HG02840 (cell line): Measurements from ENCODE around the gene ARF3.

Source experiments
- ATAC-seq: cut with Tn5 transposase; IDR thresholded peaks from one replicate; pipeline ENCODE4 v1.9.1; 2021; ENCODE audit warnings: mild to moderate bottlenecking, moderate library complexity, moderate number of reproducible peaks; ENCODE audit not compliant: unreplicated experiment, low FRiP score

The ARF3 gene

DNA sequence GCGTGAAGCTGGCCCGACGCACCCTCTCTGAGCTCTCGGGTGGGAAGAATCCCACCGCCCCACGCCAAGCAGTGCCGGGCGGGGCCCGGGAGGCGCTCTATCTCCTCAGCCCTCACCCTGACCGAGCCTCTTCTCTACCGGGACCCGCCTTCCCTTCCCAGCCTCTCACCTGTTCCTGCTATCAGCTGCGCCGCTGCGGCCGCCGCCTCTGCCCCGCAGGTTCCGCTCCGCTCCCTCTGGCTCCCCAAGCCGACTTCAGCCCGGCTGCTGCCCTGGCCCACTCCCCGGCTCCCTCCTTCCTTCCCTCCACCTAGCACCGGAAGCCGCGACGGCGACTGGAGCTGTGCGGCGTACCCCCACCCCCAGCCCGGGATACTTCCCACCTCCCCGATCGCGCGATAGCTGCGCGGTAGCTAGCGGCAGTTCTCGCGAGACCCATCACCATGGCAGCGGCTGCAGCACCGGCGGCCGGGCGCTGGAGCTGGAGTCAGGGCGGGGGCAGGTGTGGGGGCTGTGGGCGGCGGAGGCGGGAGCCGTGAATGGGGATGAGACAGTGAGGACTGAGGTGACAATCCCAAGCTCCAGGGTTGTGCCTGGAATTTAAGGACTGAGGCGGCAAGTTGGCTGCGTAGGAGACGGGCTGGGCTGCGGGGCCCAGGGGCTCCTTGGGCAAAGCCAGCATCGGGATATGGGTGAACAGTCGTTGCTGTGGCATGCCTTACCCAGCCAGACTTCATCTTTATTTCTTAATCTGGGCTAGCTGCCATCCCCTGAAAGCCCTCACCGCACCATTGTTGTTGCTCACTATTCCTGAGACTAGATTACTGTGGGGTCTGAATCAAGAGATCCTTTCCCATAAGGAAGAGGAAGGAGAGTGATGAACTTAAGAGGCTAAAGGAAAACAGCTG is at the start of gene ARF3:
ARF3 (minus strand) TSS at position 347 of the 908 bp plus-strand sequence. CDS start 16,392 bp downstream, outside the sequence.
- peak; percentile 70 for ATAC-seq

DNA sequence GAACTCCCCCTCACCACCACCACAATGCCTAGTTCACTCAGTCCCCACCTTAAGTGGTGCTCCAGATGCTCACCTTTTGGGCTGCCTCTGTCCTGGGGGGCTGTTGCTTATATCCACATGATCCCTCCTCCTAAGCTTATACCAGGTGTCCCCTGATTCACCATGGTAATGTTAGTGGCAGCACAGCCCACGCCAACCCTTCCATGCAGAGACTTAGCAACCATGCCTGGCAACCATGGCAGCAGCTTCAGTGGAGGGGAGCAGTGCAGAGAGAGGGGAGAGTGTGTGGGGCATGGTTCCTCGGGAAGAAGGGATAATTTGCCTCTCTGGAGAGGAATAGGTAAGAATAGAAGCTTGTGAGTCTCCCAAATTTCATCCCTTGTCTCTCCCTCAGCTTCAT is 43.1 kb upstream of the ARF3 start:
- no peak for ATAC-seq

DNA sequence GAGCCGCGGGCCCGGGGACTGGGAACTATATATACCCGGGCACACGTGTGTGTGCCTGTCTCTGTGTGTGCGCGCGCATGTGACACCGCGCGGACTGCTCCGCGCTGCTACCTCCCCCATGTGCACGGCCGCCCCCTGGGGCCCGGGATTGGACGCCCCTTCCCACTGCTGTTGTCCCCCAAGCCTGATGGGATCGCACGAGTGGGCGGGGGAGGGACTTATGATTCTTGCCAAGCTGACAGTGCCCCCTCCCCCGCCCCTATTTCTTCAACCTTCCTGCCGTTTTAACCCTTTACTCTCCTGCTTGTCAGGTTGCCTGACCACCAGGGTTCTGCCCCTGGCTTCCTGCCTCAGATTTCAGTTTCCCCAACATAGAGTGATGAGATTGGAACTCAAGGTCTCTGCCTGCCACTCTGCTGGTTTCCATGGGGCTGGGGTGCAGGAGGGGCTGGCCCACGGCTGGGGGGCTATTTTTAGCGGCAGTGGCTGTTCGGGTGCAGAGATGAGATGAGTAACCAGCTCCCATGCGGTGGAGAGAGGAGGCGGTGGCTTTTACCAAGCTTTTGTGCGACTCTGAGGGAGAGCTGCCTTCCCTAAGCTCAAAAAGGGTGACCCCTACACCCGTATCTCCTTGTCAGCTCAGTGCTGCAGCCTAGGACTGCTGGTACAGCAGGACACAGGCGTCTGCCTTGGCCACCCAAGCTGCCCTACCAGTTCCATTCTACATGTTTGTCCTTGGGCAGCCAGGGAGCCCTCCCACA is 42.3 kb upstream of the ARF3 start, which contains the start of gene DDN:
DDN (minus strand) TSS at position 5 of the 761 bp plus-strand sequence. CDS start 88 bp downstream, outside the sequence.
- ATAC-seq = no peak

DNA sequence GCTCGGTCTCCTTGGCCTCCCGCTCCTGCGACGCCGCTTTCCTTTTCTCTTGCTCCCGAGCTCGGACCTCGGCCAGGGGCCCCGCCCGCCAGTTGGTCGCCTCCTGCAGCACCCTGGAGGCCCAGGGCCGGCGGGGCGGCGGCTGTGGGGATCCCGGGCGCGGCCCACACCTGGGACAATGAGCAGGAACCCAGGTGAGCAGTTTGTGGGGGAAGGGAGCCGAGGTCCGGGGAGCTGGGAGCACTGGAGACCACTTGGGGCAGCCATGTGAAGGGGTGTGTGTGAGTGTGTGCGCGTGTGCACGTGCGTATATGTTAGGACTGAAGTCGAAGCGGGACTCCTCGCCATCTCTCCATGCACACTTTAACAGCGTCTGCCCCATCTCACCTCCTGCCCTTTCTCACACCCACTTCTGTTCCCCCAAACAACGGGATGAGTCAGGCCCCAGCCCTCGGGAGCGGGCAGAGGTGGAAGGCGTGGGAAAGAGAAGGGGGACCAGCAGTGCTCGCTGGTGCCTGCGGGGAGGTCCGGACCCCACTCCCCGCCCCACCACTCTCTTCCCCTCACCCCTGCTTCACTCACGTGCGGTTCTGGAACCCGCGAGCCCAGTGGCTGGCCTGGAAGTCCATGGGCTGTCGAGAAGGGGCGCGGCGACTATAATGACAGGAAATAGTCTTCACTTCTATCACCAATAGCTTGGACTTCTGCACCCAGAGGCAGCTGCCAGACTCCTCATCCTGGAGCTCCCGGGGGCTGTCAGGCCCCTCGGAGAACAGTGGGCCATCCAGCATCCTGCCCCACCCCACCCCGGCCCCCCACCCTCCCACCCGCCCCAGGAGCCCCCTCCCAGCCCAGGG is 41.4 kb upstream of the ARF3 start:
- ATAC-seq = peak; percentile 18

DNA sequence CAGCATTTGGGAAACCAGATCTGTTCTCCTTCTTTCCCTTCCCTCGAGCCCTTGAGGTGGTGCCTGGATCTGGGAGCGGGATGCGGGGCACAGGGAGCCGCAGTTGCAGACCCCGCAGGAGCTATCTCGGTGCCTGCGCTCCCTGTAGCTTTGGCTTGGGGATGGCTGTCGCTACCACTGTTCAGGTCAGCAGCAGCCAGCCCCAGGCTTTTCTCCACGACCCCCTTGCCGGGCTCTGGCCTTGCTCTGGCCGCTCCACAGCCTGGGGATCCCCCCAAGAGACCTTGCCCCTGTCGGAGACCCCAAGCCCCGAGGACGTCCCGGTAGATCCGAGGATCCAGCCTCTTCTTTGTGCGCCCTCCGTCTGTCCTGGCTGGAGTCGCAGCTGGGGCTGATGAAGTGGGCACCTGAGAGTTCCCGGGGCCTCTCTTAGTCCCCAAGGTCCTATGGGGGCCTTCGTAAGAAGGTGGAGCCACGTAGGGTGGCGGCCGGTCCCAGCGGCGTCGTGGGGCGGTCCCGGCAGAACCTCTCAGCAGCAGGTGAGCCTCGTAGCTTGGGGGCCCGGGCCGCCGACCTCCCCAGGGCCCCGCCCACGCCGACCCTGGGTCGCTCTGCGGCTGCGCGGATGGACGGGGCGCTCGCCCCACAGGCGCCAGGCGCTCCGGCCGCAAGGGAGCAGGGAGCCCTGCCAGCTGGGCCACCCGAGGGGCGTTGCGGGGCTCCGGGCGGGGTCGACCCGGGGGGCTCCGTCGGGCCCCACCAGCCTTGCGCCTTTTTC is 40.6 kb upstream of the ARF3 start:
- peak; percentile 49 for ATAC-seq

DNA sequence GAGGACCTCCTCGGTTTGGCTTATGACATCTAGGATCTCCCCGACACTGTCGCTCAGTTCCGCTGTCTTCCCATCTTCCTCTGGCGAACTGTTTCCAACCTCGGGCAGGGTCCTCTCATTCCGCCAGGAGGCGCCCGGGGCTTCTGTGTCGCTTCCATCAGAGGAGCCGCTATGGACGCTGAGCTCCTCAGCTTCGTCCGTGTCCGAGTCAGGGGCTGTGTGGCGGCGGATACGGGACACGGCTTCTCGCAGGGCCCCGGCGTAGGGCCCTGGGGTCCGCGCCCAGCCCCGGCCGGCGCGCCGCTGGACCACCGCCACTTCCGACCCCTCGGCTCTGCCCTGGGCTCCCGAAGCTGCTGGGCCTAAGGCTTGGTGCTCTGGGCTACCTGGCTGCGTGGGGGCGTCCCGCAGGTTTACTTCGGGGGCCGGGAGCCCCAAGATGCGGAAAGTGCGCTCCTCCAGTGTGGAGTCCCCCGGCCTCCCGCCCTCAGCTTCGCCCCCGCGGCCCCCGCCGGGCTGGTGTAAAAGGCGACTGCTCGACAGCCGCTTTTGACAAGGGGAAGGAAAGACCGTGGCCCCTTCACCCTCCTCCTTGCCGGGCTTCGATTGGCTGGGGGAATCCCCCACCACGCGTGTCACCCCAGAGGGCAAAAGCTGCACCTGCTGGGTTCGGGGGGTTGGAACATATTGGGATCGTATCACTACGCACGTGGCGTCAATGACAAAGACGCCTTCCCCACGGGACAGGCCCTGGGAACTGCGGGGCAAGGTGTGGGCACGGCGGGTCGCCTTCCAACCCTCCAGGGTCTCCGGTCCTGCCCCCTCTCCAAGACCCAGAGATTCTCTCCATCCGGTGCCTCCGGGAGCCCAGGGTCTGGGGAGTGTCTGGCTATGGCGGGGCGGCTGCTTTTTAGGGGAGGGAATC is 39.8 kb upstream of the ARF3 start:
- ATAC-seq = no peak

DNA sequence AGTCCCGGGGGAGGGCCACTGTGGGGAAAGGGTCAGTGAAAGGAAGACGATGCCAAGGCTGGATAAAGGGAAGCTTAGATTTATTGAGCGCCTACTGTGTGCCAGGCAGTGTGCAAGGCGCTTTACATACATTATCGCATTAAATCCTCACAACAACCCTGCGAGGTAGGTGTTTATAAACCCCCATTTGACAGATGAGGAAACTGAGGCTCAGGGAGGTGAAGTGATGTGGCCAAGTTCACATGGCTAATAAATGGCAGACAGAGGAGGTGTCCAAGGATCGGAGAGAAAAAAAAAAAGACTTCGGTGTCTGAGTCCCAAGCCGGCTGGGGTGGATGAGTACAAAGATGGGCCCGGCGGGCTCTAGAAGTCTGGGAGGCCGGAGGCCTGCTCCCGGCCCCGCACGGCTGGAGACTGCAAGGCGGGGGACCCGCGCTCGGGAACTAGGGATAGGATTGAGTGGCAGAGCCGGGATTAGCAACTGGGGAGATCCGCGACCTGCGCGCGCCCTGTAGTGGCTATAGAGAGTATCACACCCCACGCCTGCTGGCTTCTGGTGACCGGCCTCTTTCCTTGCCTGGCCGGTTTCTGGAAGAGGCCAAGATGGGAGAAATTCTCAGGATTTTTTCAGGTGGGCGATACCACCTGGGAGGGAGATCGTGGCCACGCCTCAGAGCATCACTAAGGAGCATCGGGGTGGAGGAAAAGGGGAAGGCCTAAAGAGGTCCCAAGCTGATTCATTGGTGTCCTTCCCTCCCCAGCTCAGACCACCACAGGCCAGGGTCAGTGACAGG is 38.0 kb upstream of the ARF3 start:
- ATAC-seq = no peak

DNA sequence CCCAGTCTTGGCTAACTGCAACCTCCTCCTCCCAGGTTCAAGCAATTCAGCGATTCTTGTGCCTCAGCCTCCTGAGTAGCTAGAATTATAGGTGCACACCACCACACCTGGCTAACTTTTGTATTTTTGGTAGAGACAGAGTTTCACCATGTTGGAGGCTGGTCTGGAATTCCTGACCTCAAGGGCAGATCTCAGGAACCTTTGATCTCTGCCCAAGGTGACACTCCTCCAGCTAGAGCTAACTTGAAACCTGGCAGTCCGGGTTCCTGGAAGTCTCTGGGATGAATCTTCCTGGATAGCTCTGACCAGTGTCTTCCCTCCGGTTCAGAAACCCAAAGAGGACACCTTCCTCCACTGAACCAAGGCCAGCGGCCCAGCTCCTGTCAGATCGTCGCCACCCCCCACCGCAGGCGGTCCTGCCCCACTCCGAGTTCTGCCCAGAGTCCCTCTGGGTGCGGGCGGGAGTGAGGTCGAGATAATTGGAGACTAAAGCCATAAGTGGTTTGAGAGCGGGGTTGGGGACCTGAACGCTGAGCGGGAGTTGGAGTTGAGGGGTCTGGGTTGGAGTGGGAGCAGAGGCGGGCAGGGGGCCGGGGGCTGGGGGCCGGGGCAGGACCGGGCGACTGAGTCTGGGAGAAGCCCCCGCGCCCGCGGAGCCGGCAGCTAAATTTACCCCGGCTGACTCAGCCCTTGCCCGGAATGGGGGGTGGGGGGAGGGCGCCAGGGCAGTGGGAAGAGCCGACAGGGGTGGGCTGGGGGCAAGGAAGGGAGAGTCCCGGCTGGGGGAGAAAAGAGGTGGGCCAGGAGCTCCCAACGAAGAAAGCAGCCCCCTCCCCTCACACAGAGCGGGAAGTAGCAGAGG is 37.2 kb upstream of the ARF3 start:
- ATAC-seq = no peak

DNA sequence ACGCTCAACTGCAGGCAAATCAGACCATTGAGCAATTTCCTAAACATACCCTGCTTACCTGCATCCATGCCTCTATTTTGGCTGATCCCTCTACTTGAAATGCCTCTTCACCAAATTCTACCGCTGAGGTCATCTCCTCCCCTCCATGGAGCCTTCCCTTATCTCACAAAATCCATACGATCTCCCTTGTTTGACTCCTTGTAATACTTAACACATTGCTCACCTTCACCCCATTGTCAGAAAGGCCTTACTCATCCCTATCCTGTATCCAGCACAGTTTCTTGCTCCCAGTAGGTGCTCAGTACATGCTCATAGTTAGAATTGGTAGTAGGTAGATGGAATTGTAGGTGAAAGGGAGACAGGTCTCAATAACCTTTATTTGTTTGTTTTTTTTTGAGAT is 36.5 kb upstream of the ARF3 start:
- ATAC-seq = no peak

DNA sequence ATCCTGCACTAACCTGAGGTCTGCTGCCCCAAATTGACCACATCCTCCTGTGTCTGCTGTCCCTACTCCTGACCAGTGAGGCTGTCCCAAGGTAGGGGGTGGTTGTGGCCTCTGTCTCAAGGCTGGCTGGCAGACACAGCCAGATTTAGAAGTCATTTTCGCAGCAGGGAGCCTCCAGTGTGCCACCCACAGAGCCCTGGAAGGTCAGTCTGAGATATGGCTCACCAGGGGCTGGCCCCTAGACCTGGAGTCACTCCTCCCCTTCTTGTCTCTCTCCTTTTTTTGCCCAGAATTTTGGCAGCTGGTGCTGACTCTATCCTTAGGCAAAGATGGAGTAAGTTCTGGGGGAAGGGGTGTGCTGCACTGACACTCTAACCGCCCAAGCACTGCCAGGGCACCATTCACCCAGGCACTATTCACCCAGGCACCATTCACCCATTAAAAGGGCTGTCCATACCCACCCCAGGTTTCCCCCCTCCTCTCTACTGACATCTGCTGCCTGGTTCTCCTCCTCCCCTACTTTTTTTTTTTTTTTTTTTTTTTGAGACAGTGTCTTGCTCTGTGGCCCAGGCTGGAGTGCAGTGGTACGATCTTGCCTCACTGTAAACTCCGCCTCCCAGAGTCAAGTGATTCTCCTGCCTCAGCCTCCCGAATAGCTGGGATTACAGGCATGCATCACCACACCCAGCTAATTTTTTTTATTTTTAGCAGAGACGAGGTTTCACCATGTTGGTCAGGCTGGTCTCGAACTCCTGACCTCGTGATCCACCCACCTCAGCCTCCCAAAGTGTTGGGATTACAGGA is 34.2 kb upstream of the ARF3 start:
- ATAC-seq = no peak

DNA sequence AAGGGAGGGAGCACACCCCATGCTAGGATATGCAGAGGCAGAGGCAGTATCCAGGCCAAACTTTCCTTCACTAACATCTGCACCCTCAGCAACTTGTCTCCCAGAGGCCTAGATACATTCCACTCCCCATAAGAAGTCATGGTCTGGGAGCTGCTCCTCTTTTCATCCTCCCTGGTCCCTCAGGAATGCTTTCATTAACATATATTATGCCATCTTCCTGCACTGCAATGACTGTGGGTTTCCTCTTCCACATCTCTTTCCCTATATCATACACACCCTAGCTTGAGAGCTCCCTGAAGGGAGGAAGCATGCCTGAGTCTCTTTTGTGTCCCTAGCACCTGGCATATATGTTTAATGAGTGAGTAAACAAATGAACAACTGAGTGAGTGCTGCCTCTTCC is 33.3 kb upstream of the ARF3 start:
- ATAC-seq = no peak

DNA sequence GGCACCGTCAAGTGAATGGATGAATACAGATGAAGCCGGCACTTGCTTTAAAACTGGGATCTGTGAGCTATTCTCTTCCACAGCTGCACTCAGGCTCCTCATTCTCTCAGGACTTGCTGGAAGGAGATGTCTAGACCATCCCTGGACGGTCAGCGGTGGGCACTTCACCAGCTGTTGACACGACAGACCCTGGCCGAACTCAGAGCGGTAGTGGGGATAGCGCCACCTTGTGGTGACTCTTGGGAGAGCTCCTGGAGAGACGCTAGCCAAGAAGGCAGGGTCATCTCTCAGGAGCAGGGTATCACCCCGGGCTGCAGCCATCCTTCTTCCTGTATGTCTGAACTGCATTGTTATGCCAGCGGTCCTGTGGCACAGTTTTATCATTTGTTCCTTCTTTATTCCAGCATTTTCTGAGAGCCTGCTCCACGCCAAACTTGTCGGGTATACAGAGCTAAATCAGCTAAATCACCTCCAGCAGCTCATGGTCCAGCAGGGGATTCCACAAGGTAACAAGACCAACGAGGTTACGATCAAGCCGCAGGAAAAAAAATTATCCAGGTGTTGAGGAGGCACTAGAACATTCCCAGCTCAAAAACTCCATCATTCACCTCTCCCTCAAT is 30.9 kb upstream of the ARF3 start:
- no peak for ATAC-seq

DNA sequence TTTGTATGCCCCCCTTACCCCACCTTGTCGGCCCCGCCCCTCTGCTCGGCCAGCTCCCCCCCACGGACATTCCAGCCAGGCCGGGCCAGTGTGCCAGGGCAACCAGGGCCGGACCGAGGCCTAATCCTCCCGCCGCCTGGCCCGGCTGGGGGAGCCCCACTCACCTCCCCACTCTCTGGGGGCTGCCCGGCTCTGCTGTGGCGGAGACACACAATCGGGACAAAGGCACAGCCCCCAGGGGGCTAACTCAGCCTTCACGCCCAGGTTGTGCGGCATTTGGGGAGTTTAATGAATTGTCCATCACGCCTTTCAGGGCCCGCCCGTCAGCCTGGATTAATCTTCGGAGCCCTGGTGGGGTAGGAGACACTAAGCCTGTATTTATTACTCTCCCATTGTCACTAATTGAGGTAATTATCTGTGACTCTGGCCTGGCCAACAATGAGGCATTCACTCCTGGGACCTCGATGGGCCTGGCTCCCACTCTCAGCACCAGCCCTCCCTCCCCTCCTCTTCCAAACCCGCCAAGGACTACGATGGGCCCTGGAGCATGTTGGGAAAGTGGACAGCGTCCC is 29.5 kb upstream of the ARF3 start:
- ATAC-seq = no peak

DNA sequence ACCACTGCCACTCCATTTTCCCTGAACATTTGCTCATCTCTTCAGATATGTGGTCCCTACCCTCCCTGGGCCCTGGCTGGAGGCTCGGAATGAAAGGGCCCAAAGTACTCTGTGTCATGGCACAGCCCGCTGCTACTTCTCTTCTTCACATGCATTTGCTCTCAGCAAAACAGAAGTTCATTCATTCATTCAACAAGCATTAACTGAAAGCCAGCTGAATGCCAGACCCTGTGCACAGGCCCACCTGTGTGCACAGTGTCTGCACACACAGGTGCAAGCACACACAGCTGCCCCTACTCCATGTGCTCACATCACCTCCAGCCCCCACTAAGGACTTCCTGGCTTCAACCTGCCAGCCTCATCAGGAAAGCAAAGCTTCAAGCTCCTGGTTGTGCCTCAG is 28.6 kb upstream of the ARF3 start:
- no peak for ATAC-seq

DNA sequence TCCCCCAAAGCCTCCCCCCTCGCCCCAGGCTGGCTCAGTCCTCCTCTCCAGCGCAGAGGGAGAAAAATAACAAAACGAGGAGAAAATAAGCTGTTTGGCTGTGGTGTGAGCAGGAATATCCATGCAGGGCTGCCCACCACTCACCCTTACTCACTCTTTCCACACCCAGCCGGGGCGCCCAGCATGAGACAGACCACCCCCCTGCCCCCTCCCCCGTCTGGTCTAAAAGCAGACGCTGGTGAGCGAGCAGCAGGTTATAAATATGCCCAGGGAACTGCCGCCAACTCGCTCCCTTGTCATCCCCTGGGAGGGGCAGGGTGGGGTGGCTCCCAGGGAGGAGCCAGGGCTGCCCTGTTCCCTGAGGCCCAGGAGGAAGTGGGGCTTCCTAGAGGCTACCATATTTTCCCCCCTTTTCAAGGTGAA is 28.2 kb upstream of the ARF3 start:
- ATAC-seq = no peak
